Measurements from ENCODE around the gene OTUD5.

GRCh38 chrX:48996969-48997368 lies 39.6 kb upstream of the OTUD5 start:
- no peak for TF ChIP-seq CTCF (IDR thresholded peaks at IDR 0.05)
- no peak for TF ChIP-seq POLR2A (IDR thresholded peaks at IDR 0.05)
- TF ChIP-seq EP300 (IDR thresholded peaks at IDR 0.05), result no peak
- TF ChIP-seq POLR2AphosphoS5 (IDR thresholded peaks at IDR 0.05), result no peak
